Neuronal stem cell (in vitro differentiated cells): ENCODE measurements around the gene STK33.
A peak's percentile ranks its signal among the peaks of the same experiment; 100 is the strongest.

Experiments
- DNase-seq: peaks from one replicate; pipeline ENCODE4 v3.0.0-alpha.2; 2013; ENCODE audit warnings: low spot score
- H2AFZ ChIP-seq: one replicate; pipeline ENCODE4 v1.6.1; 2013; ENCODE audit warnings: mild to moderate bottlenecking, low read length, inconsistent platforms
- H2AK5ac ChIP-seq: 2 replicates; pipeline ENCODE4 v1.6.1; 2013; ENCODE audit warnings: low read depth, mild to moderate bottlenecking, inconsistent platforms, low read length, moderate library complexity, mixed read lengths
- H2BK120ac ChIP-seq: 2 replicates; pipeline ENCODE4 v1.6.1; 2013; ENCODE audit warnings: low read depth, mild to moderate bottlenecking, inconsistent platforms, low read length, moderate library complexity, mixed read lengths
- H2BK12ac ChIP-seq: one replicate; pipeline ENCODE4 v1.6.1; 2013; ENCODE audit warnings: low read length, inconsistent platforms
- H2BK15ac ChIP-seq: 2 replicates; pipeline ENCODE4 v1.6.1; 2013; ENCODE audit warnings: mild to moderate bottlenecking, low read length, inconsistent platforms, mixed read lengths
- H2BK5ac ChIP-seq: one replicate; pipeline ENCODE4 v1.6.1; 2013; ENCODE audit warnings: inconsistent platforms, mild to moderate bottlenecking, low read length, moderate library complexity
- H3K14ac ChIP-seq: one replicate; pipeline ENCODE4 v1.6.1; 2013; ENCODE audit warnings: low read length, inconsistent platforms
- H3K18ac ChIP-seq: 2 replicates; pipeline ENCODE4 v1.6.1; 2013; ENCODE audit warnings: low read length, inconsistent platforms
- H3K23ac ChIP-seq: 2 replicates; pipeline ENCODE4 v1.6.1; 2013; ENCODE audit warnings: low read depth, mild to moderate bottlenecking, mixed read lengths, low read length, inconsistent platforms; ENCODE audit not compliant: poor library complexity
- H3K27ac ChIP-seq: replicated peaks from 3 replicates; pipeline ENCODE4 v1.5.1; 2013; ENCODE audit warnings: low read length, inconsistent platforms
- H3K27me3 ChIP-seq, 3 experiments: 2 replicates each; pipeline ENCODE4 v1.6.1; 2013; ENCODE audit warnings: low read length in 3 of 3, mild to moderate bottlenecking in 2 of 3, inconsistent platforms in 1 of 3, low read depth in 1 of 3, mixed read lengths in 1 of 3, moderate library complexity in 1 of 3; ENCODE audit not compliant: control insufficient read depth in 3 of 3, insufficient read depth in 3 of 3
- H3K36me3 ChIP-seq, 2 donors: replicated peaks in 1 of 2; 2 replicates each; pipeline ENCODE4 v1.6.1; 2013; ENCODE audit warnings: low read length in 2 of 2; ENCODE audit not compliant: control insufficient read depth in 2 of 2, insufficient read depth in 2 of 2
- H3K4ac ChIP-seq: 2 replicates; pipeline ENCODE4 v1.6.1; 2013; ENCODE audit warnings: inconsistent platforms, mild to moderate bottlenecking, low read length, moderate library complexity
- H3K4me1 ChIP-seq, 2 donors: 1 replicate in 1 of 2; 2 replicates in 1 of 2; pipeline ENCODE4 v1.6.1; 2013; ENCODE audit warnings: low read length in 2 of 2, low read depth in 1 of 2; ENCODE audit not compliant: control insufficient read depth in 2 of 2, insufficient read depth in 1 of 2
- H3K4me2 ChIP-seq: one replicate; pipeline ENCODE4 v1.6.1; 2013; ENCODE audit warnings: mild to moderate bottlenecking, low read length, inconsistent platforms; ENCODE audit not compliant: insufficient read depth, poor library complexity, severe bottlenecking
- H3K4me3 ChIP-seq, 2 donors: 2 replicates each; pipeline ENCODE4 v1.5.1; 2013; ENCODE audit warnings: low read length in 2 of 2, mild to moderate bottlenecking in 2 of 2, inconsistent platforms in 1 of 2, moderate library complexity in 1 of 2
- H3K79me1 ChIP-seq: one replicate; pipeline ENCODE4 v1.6.1; 2013; ENCODE audit warnings: low read depth, mild to moderate bottlenecking, inconsistent platforms, low read length, moderate library complexity
- H3K9ac ChIP-seq: one replicate; pipeline ENCODE4 v1.6.1; 2013; ENCODE audit warnings: mild to moderate bottlenecking, low read depth, low read length, inconsistent platforms; ENCODE audit not compliant: poor library complexity
- H3K9me3 ChIP-seq, 2 donors: replicated peaks in 1 of 2; 2 replicates each; pipeline versions ENCODE3 to v1.6.1; 2013; ENCODE audit warnings: low read length in 2 of 2, mild to moderate bottlenecking in 2 of 2, inconsistent platforms in 1 of 2, low read depth in 1 of 2, mixed read lengths in 1 of 2, moderate library complexity in 1 of 2; ENCODE audit not compliant: control insufficient read depth in 2 of 2, insufficient read depth in 1 of 2
- H4K8ac ChIP-seq: one replicate; pipeline ENCODE4 v1.6.1; 2013; ENCODE audit warnings: low read depth, mild to moderate bottlenecking, inconsistent platforms, low read length, moderate library complexity
- H4K91ac ChIP-seq: one replicate; pipeline ENCODE4 v1.6.1; 2013; ENCODE audit warnings: low read length, low read depth, mild to moderate bottlenecking, inconsistent platforms; ENCODE audit not compliant: poor library complexity
- WGBS, 2 donors: extraction: QIAGEN DNeasy Blood & Tissue Kit; methylation state at CpG; one replicate each; pipeline ENCODE4 v1.1.7; 2013; ENCODE audit warnings: missing lambda C conversion rate in 2 of 2, mixed read lengths in 1 of 2; ENCODE audit not compliant: insufficient read length in 2 of 2, insufficient replicate concordance in 1 of 2; ENCODE audit errors: extremely low coverage in 2 of 2; 5-methylcytosine and 5-hydroxymethylcytosine counted together

The STK33 gene

GRCh38 chr11:8442301-8442700 lies 151.7 kb downstream of the STK33 start:
- WGBS, 2 donors = no CpG with 5 or more reads among the region's 4 CpGs
- Histone ChIP-seq H3K4me2 (no peak overlapping the region), H3K4me3 (no peak overlapping the region), H2AFZ (peak overlapping the region; percentile 68), H4K8ac (no peak overlapping the region), H4K91ac (no peak overlapping the region), H2AK5ac (no peak overlapping the region), H3K9ac (no peak overlapping the region), H3K23ac (no peak overlapping the region), H3K18ac (no peak overlapping the region), H3K27me3 (no peaks in the 10 kb centered on the region), H2BK120ac (no peak overlapping the region), H3K27ac (peak overlapping the region; percentile 26), H3K4ac (no peak overlapping the region), H3K14ac (no peak overlapping the region), H3K4me1 (peaks cover 1 to 11% of the 10 kb centered on the region in 2 donors), H3K79me1 (no peaks in the 10 kb centered on the region), H3K36me3 (peaks cover 0 to 5% of the 10 kb centered on the region in 2 donors), H2BK15ac (no peak overlapping the region), H2BK5ac (no peak overlapping the region), H3K9me3 (no peaks in the 10 kb centered on the region), H2BK12ac (no peak overlapping the region)
- peak; percentile 43 for DNase-seq

- no peak overlapping the region for H3K14ac ChIP-seq
- H3K4me1 ChIP-seq = peaks cover 1 to 11% of the 10 kb centered on the region in 2 donors
- no peak overlapping the region for H3K9ac ChIP-seq
- no peak overlapping the region for H2AFZ ChIP-seq
- no peak overlapping the region for H3K4me3 ChIP-seq
- H2BK120ac ChIP-seq = no peak overlapping the region
- no peak overlapping the region for H4K91ac ChIP-seq
- H4K8ac ChIP-seq = no peak overlapping the region
- H3K27me3 ChIP-seq = no peaks in the 10 kb centered on the region
- H3K4ac ChIP-seq = no peak overlapping the region
- no peak overlapping the region for H2BK5ac ChIP-seq
- H2BK15ac ChIP-seq = no peak overlapping the region
- H3K23ac ChIP-seq = no peak overlapping the region
- no peaks in the 10 kb centered on the region for H3K9me3 ChIP-seq
- no CpG with 5 or more reads among the region's 3 CpGs for whole genome bisulfite sequencing, 2 donors
- H3K27ac ChIP-seq = no peak overlapping the region
- no peak overlapping the region for H2AK5ac ChIP-seq
- H2BK12ac ChIP-seq = no peak overlapping the region
- H3K18ac ChIP-seq = no peak overlapping the region
- no peaks in the 10 kb centered on the region for H3K79me1 ChIP-seq
- H3K4me2 ChIP-seq = no peak overlapping the region
- DNase-seq = no peak
- H3K36me3 ChIP-seq = peaks cover 0 to 7% of the 10 kb centered on the region in 2 donors
Measured at GRCh38 chr11:8440649-8441048, 153.4 kb downstream of the STK33 start.

- Histone ChIP-seq H3K23ac (no peak overlapping the region), H4K8ac (no peak overlapping the region), H3K18ac (no peak overlapping the region), H3K4ac (no peak overlapping the region), H3K79me1 (no peaks in the 10 kb centered on the region), H3K4me2 (no peak overlapping the region), H2AK5ac (no peak overlapping the region), H4K91ac (no peak overlapping the region), H2BK120ac (no peak overlapping the region), H3K27ac (no peak overlapping the region), H3K27me3 (no peaks in the 10 kb centered on the region), H3K9ac (no peak overlapping the region), H3K4me1 (no peaks in the 10 kb centered on the region), H3K9me3 (peaks cover 2 to 11% of the 10 kb centered on the region in 2 donors), H3K36me3 (peaks cover 0 to 26% of the 10 kb centered on the region in 2 donors), H3K4me3 (no peak overlapping the region), H2BK5ac (no peak overlapping the region), H3K14ac (no peak overlapping the region), H2AFZ (no peak overlapping the region), H2BK12ac (no peak overlapping the region), H2BK15ac (no peak overlapping the region)
- no peak for DNase-seq
- WGBS, 2 donors = no CpG with 5 or more reads among the region's 5 CpGs
Measured at GRCh38 chr11:8429483-8429882, 164.5 kb downstream of the STK33 start.

GRCh38 chr11:8426076-8426475 lies 168.0 kb downstream of the STK33 start:
- H3K27ac ChIP-seq = no peak overlapping the region
- no peak for DNase-seq
- no peak overlapping the region for H4K91ac ChIP-seq
- WGBS, 2 donors = no CpG with 5 or more reads among the region's 8 CpGs
- no peak overlapping the region for H4K8ac ChIP-seq
- no peak overlapping the region for H2AFZ ChIP-seq
- no peak overlapping the region for H3K4ac ChIP-seq
- H3K23ac ChIP-seq = no peak overlapping the region
- peaks cover 2 to 11% of the 10 kb centered on the region in 2 donors for H3K9me3 ChIP-seq
- H3K27me3 ChIP-seq = no peaks in the 10 kb centered on the region
- no peak overlapping the region for H2BK5ac ChIP-seq
- no peak overlapping the region for H2AK5ac ChIP-seq
- no peak overlapping the region for H2BK12ac ChIP-seq
- H3K14ac ChIP-seq = no peak overlapping the region
- no peak overlapping the region for H3K9ac ChIP-seq
- peak overlapping the region in 1 of 2 donors; percentile 54 for H3K4me3 ChIP-seq
- no peak overlapping the region for H2BK15ac ChIP-seq
- no peaks in the 10 kb centered on the region for H3K4me1 ChIP-seq
- no peak overlapping the region for H3K4me2 ChIP-seq
- no peaks in the 10 kb centered on the region for H3K79me1 ChIP-seq
- peaks cover 0 to 11% of the 10 kb centered on the region in 2 donors for H3K36me3 ChIP-seq
- H2BK120ac ChIP-seq = no peak overlapping the region
- H3K18ac ChIP-seq = no peak overlapping the region
